Spinal cord (tissue), 10 donors: ENCODE results near the gene METAP1D. TPM values are rescaled to one million over a fixed set of nuclear protein-coding genes. Genes with fewer than 3 reads are reported as not detected.
A peak's percentile ranks its signal among the peaks of the same experiment; 100 is the strongest.

Experiments used
- DNase-seq, 6 donors: peaks; one replicate each; pipeline versions ENCODE4 v3.0.0 to v3.0.0-alpha.2; 2013 to 2015; ENCODE audit warnings: low spot score in 6 of 6, low read depth in 4 of 6
- H3K27ac ChIP-seq: one replicate; pipeline ENCODE4 v1.5.1; 2013; ENCODE audit warnings: low read depth, low read length, control low read depth
- H3K27me3 ChIP-seq: one replicate; pipeline ENCODE4 v1.6.1; 2013; ENCODE audit warnings: low read length; ENCODE audit not compliant: control insufficient read depth, insufficient read depth
- H3K36me3 ChIP-seq: one replicate; pipeline ENCODE4 v1.6.1; 2013; ENCODE audit warnings: low read length; ENCODE audit not compliant: control insufficient read depth, insufficient read depth
- H3K4me1 ChIP-seq: one replicate; pipeline ENCODE4 v1.6.1; 2013; ENCODE audit warnings: low read length; ENCODE audit not compliant: control insufficient read depth, insufficient read depth
- H3K4me3 ChIP-seq: one replicate; pipeline ENCODE4 v1.5.1; 2013; ENCODE audit warnings: low read depth, low read length, control low read depth
- H3K9me3 ChIP-seq: one replicate; pipeline ENCODE4 v1.6.1; 2013; ENCODE audit warnings: low read length; ENCODE audit not compliant: control insufficient read depth, insufficient read depth
- WGBS: methylation state at CpG from one replicate; pipeline ENCODE4 v1.1.5; 2013; ENCODE audit warnings: missing lambda C conversion rate; ENCODE audit not compliant: insufficient coverage; 5-methylcytosine and 5-hydroxymethylcytosine counted together
- polyA plus RNA-seq, 2 donors: library from polyadenylated mRNA; unstranded; fragments of 120-200 nt; gene quantifications; one replicate each; pipeline ENCODE4 v1.2.1, GENCODE V29; 2013; ENCODE audit not compliant: insufficient read length in 2 of 2
- total RNA-seq, 2 donors: library from RNA; depleted of rRNA in 1 of 2; stranded (reverse); fragments of 120-200 nt in 1 of 2; fragments of >200 nt in 1 of 2; gene quantifications; one replicate each; pipeline versions ENCODE4 v1.2.3 to v1.2.4, GENCODE V29; 2013 to 2014
- donor health status: healthy.

The METAP1D gene
- total and polyA plus RNA-seq, 4 donors = 9.6 to 13.0 (median 10.3) TPM

- H3K4me3 ChIP-seq = no peak overlapping the region
- DNase-seq = peak in 1 of 6 donors; percentile 19
- no peaks in the 10 kb centered on the region for H3K36me3 ChIP-seq
- H3K4me1 ChIP-seq = no peaks in the 10 kb centered on the region
- no peaks in the 10 kb centered on the region for H3K9me3 ChIP-seq
- no peak overlapping the region for H3K27ac ChIP-seq
- H3K27me3 ChIP-seq = peaks cover 13% of the 10 kb centered on the region
- no CpG with 5 or more reads among the region's 2 CpGs for WGBS
Observed at GRCh38 chr2:172072706-172073105, 73.0 kb downstream of the METAP1D start.

- Histone ChIP-seq H3K9me3 (no peaks in the 10 kb centered on the region), H3K4me3 (no peak overlapping the region), H3K4me1 (no peaks in the 10 kb centered on the region), H3K36me3 (no peaks in the 10 kb centered on the region), H3K27ac (no peak overlapping the region), H3K27me3 (peaks cover 21% of the 10 kb centered on the region)
- no peak for DNase-seq
- 83% methylated on average over 1 of the region's 4 CpGs for WGBS
Observed at GRCh38 chr2:172073518-172073917, 73.8 kb downstream of the METAP1D start.

- Histone ChIP-seq H3K4me1 (no peaks in the 10 kb centered on the region), H3K27me3 (peaks cover 28% of the 10 kb centered on the region), H3K36me3 (no peaks in the 10 kb centered on the region), H3K27ac (no peak overlapping the region), H3K4me3 (no peak overlapping the region), H3K9me3 (no peaks in the 10 kb centered on the region)
- no CpG with 5 or more reads among the region's 1 CpG for WGBS
- no peak for DNase-seq
Observed at GRCh38 chr2:172074254-172074653, 74.5 kb downstream of the METAP1D start.

- Histone ChIP-seq H3K27ac (no peak overlapping the region), H3K36me3 (no peaks in the 10 kb centered on the region), H3K4me1 (peaks cover 22% of the 10 kb centered on the region), H3K4me3 (no peak overlapping the region), H3K9me3 (no peaks in the 10 kb centered on the region), H3K27me3 (peaks cover 80% of the 10 kb centered on the region)
- no CpG with 5 or more reads among the region's 5 CpGs for WGBS
- DNase-seq = peak in 1 of 6 donors; percentile 14
Observed at GRCh38 chr2:172079416-172079815, 79.7 kb downstream of the METAP1D start.

- Histone ChIP-seq H3K27me3 (peaks cover 86% of the 10 kb centered on the region), H3K36me3 (no peaks in the 10 kb centered on the region), H3K4me1 (peaks cover 28% of the 10 kb centered on the region), H3K27ac (no peak overlapping the region), H3K9me3 (no peaks in the 10 kb centered on the region), H3K4me3 (no peak overlapping the region)
- WGBS = 5% methylated on average over 29 of the region's 38 CpGs
- DNase-seq = peak in 2 of 6 donors; percentile 7 to 14
Observed at GRCh38 chr2:172079838-172080640, 80.3 kb downstream of the METAP1D start.

- Histone ChIP-seq H3K27me3 (peaks cover 88% of the 10 kb centered on the region), H3K4me3 (no peak overlapping the region), H3K36me3 (no peaks in the 10 kb centered on the region), H3K4me1 (peaks cover 34% of the 10 kb centered on the region), H3K27ac (no peak overlapping the region), H3K9me3 (no peaks in the 10 kb centered on the region)
- DNase-seq = peak in 2 of 6 donors; percentile 13 to 22
- WGBS = 2% methylated on average over 24 of the region's 25 CpGs
Observed at GRCh38 chr2:172080641-172081220, 81.0 kb downstream of the METAP1D start.

GRCh38 chr2:172081221-172082022, 81.7 kb downstream of the METAP1D start:
- DNase-seq = peak in 2 of 6 donors; percentile 9 to 21
- Histone ChIP-seq H3K36me3 (no peaks in the 10 kb centered on the region), H3K4me1 (peaks cover 41% of the 10 kb centered on the region), H3K9me3 (no peaks in the 10 kb centered on the region), H3K27me3 (peaks cover 93% of the 10 kb centered on the region), H3K4me3 (no peak overlapping the region), H3K27ac (no peak overlapping the region)
- 2% methylated on average over 33 of the region's 36 CpGs for WGBS

- no peak overlapping the region for H3K4me3 ChIP-seq
- peaks cover 50% of the 10 kb centered on the region for H3K4me1 ChIP-seq
- H3K36me3 ChIP-seq = no peaks in the 10 kb centered on the region
- no peaks in the 10 kb centered on the region for H3K9me3 ChIP-seq
- WGBS = 2% methylated on average over 10 of the region's 14 CpGs
- H3K27ac ChIP-seq = no peak overlapping the region
- peaks cover 98% of the 10 kb centered on the region for H3K27me3 ChIP-seq
- peak in 1 of 6 donors; percentile 29 for DNase-seq
Observed at GRCh38 chr2:172082105-172082943, 82.6 kb downstream of the METAP1D start.
